ENCODE data around the gene ARFGAP3.

DNA sequence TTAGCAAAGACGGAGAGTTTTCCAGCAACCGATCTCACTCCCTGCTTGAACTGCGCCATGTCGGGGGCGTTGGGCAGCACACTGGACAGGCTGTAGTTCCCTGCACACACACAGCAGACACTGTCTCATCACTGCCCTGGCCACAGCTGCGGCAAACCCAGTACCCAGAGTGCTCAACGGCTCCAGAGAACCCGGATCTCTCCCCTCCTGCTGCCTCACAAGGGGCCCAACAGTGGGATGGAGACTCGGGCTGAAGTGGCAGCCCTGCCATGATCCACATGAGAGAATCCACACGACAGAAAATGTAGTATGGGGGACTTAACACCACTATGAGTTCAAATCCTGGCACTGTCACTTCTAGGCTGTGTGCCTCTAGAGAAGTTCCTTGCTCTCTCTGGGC, 58.0 kb downstream of the ARFGAP3 start:
- TF ChIP-seq, protein P1, sequence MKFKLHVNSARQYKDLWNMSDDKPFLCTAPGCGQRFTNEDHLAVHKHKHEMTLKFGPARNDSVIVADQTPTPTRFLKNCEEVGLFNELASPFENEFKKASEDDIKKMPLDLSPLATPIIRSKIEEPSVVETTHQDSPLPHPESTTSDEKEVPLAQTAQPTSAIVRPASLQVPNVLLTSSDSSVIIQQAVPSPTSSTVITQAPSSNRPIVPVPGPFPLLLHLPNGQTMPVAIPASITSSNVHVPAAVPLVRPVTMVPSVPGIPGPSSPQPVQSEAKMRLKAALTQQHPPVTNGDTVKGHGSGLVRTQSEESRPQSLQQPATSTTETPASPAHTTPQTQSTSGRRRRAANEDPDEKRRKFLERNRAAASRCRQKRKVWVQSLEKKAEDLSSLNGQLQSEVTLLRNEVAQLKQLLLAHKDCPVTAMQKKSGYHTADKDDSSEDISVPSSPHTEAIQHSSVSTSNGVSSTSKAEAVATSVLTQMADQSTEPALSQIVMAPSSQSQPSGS (CRISPR knock-in tag; IDR thresholded peaks at IDR 0.05; ENCODE audit: borderline replicate concordance, low read depth), result no peak
- TF ChIP-seq CTCF (IDR thresholded peaks at IDR 0.05) (no peak), CBFB (CRISPR knock-in tag; IDR thresholded peaks at IDR 0.05; ENCODE audit: low read depth) (no peak), PRDM15 (CRISPR knock-in tag; IDR thresholded peaks at IDR 0.05) (no peak), JUN (CRISPR knock-in tag; IDR thresholded peaks at IDR 0.05) (no peak), TEAD4 (CRISPR knock-in tag; IDR thresholded peaks at IDR 0.05) (no peak), CREM (CRISPR knock-in tag; IDR thresholded peaks at IDR 0.05) (no peak), HMGXB4 (CRISPR knock-in tag; IDR thresholded peaks at IDR 0.05) (no peak), ZNF232 (CRISPR knock-in tag; IDR thresholded peaks at IDR 0.05) (no peak), RELA (CRISPR knock-in tag; IDR thresholded peaks at IDR 0.05; ENCODE audit: borderline replicate concordance) (no peak)
- TF ChIP-seq, protein P2, sequence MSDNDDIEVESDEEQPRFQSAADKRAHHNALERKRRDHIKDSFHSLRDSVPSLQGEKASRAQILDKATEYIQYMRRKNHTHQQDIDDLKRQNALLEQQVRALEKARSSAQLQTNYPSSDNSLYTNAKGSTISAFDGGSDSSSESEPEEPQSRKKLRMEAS (CRISPR knock-in tag; IDR thresholded peaks at IDR 0.05), result no peak
- TF ChIP-seq, protein P3, sequence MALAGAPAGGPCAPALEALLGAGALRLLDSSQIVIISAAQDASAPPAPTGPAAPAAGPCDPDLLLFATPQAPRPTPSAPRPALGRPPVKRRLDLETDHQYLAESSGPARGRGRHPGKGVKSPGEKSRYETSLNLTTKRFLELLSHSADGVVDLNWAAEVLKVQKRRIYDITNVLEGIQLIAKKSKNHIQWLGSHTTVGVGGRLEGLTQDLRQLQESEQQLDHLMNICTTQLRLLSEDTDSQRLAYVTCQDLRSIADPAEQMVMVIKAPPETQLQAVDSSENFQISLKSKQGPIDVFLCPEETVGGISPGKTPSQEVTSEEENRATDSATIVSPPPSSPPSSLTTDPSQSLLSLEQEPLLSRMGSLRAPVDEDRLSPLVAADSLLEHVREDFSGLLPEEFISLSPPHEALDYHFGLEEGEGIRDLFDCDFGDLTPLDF (CRISPR knock-in tag; IDR thresholded peaks at IDR 0.05), result no peak

All from WTC11 (cell line).